BJ (cell line): ENCODE results near the gene RALGDS. TPM values are rescaled to one million over a fixed set of nuclear protein-coding genes. Genes with fewer than 3 reads are reported as not detected.
A peak's percentile ranks its signal among the peaks of the same experiment; 100 is the strongest.

Experiments used
- CTCF ChIA-PET: fragments of 350-600 bp; formaldehyde crosslinking; extraction: SDS; loops from one replicate; lab custom pipeline; 2021; ENCODE audit warnings: antibody characterized with exemption, inconsistent platforms; lab: Yijun Ruan, JAX
- POLR2A ChIA-PET: fragments of 300-600 bp; sonication (Branson Sonifier 250); formaldehyde crosslinking; extraction: SDS; loops from one replicate; lab custom pipeline; 2021; ENCODE audit warnings: antibody characterized with exemption; lab: Charles Lee
- DNase-seq: peaks from one replicate; pipeline ENCODE4 v3.0.0-alpha.2; 2011; ENCODE audit warnings: low read depth
- H3K27me3 ChIP-seq: 2 replicates; pipeline ENCODE4 v1.6.0; 2011; ENCODE audit warnings: low read length; ENCODE audit not compliant: control insufficient read depth, insufficient read depth
- H3K36me3 ChIP-seq: 2 replicates; pipeline ENCODE4 v1.5.1; 2011; ENCODE audit warnings: low read length; ENCODE audit not compliant: control insufficient read depth, insufficient read depth
- H3K4me3 ChIP-seq: 2 replicates; pipeline ENCODE4 v1.5.1; 2011; ENCODE audit warnings: low read depth, mild to moderate bottlenecking, control low read depth, low read length
- CTCF ChIP-seq: IDR thresholded peaks from 2 replicates; pipeline ENCODE4 v1.5.1; 2011; ENCODE audit warnings: low read depth, mild to moderate bottlenecking, control low read depth, inconsistent platforms, low read length, moderate library complexity; ENCODE audit not compliant: insufficient read depth
- polyA plus RNA-seq: library from polyadenylated mRNA; depleted of rRNA; stranded (reverse); fragments of >200 nt; gene quantifications from 2 replicates; pipeline ENCODE4 v1.2.3, GENCODE V29; 2011

The RALGDS gene
- polyA plus RNA-seq, 1 experiment, result 25.1 TPM

- no peak overlapping the region for H3K4me3 ChIP-seq
- POLR2A ChIA-PET, result no interaction called here
- no peak for TF ChIP-seq CTCF
- peaks cover 27% of the 10 kb centered on the region for H3K36me3 ChIP-seq
- no peak for DNase-seq
- H3K27me3 ChIP-seq, result no peaks in the 10 kb centered on the region
- CTCF ChIA-PET, result interaction anchor here (0.7 to 1.3 kb wide), 2 partner anchors 19 to 47 kb away, joined by 3 to 5 read pairs; no protein-coding TSS in a partner anchor
These were observed 64.5 kb downstream of the RALGDS start for GRCh38 chr9:133056533-133056932.

- no peak for TF ChIP-seq CTCF
- ChIA-PET CTCF (interaction anchor here (0.7 to 1.9 kb wide), 2 partner anchors 15 to 48 kb away, joined by 3 to 10 read pairs; no protein-coding TSS in a partner anchor), POLR2A (no interaction called here)
- Histone ChIP-seq H3K4me3 (no peak overlapping the region), H3K27me3 (no peaks in the 10 kb centered on the region), H3K36me3 (peaks cover 31% of the 10 kb centered on the region)
- DNase-seq, result no peak
These were observed 65.1 kb downstream of the RALGDS start for GRCh38 chr9:133055788-133056420.

- H3K36me3 ChIP-seq, result peaks cover 39% of the 10 kb centered on the region
These were observed 66.1 kb downstream of the RALGDS start for GRCh38 chr9:133054966-133055365.

GRCh38 chr9:133054194-133054890 is 66.7 kb downstream of the RALGDS start:
- peaks cover 39% of the 10 kb centered on the region for H3K36me3 ChIP-seq
- 0 out of 2 replicates have a peak, but pooled peaks have one; percentile 3 for TF ChIP-seq CTCF
- no peak overlapping the region for H3K4me3 ChIP-seq
- POLR2A ChIA-PET, result no interaction called here
- CTCF ChIA-PET, result interaction anchor here (1.4 to 4.0 kb wide), 3 partner anchors 14 to 90 kb away, joined by 10 to 12 read pairs (median 11); no protein-coding TSS in a partner anchor
- H3K27me3 ChIP-seq, result no peaks in the 10 kb centered on the region
- DNase-seq, result no peak

More at GRCh38 chr9:133054966-133055365, 66.1 kb downstream of the RALGDS start:
- CTCF ChIA-PET, result interaction anchor here (1.4 to 4.0 kb wide), 3 partner anchors 15 to 89 kb away, joined by 10 to 12 read pairs (median 11); no protein-coding TSS in a partner anchor
- Histone ChIP-seq H3K27me3 (no peaks in the 10 kb centered on the region), H3K4me3 (no peak overlapping the region)
- peak; percentile 88 for DNase-seq
- POLR2A ChIA-PET, result no interaction called here
- no peak for TF ChIP-seq CTCF

- ChIA-PET POLR2A (no interaction called here), CTCF (interaction anchor here (1.3 to 4.0 kb wide), 6 partner anchors 11 to 95 kb away, joined by 3 to 21 read pairs (median 7); no protein-coding TSS in a partner anchor)
- no peak overlapping the region for H3K4me3 ChIP-seq
- no peak for TF ChIP-seq CTCF
- no peak for DNase-seq
- H3K27me3 ChIP-seq, result no peaks in the 10 kb centered on the region
- peaks cover 37% of the 10 kb centered on the region for H3K36me3 ChIP-seq
These were observed 69.0 kb downstream of the RALGDS start for GRCh38 chr9:133051966-133052539.
